ENCODE results near the gene C20orf202. TPM values are rescaled to one million over a fixed set of nuclear protein-coding genes. Genes with fewer than 3 reads are reported as not detected.

Gene C20orf202
- polyA plus RNA-seq (2011; rRNA removed) (0.12 and 0.32 TPM in 2 replicates), polyA plus RNA-seq (2017; fragmentation: RNase III; extraction: RNeasy Plus Mini Kit Qiagen cat#74134 plus additional on column Dnase treatment) (0.09 TPM in 1 of 3 replicates, not detected in the others), polyA minus RNA-seq (2011; rRNA and poly(A)+ RNA removed) (0.15 TPM in 1 of 2 replicates, not detected in the other)
- polyA plus RNA-seq (2012; cell fraction: cytosol; rRNA removed): 0.03 TPM in 1 of 2 replicates, not detected in the other
- polyA plus RNA-seq (2012; cell fraction: nucleus; rRNA removed): 0.02 TPM in 1 of 2 replicates, not detected in the other

GRCh38 chr20:1202762-1203504 lies at the start of gene C20orf202:
Gene C20orf202, plus strand, starts transcription at chr20:1203454. Its CDS starts 132 bp downstream, at chr20:1203586.
- WGBS (ENCODE audit: missing lambda C conversion rate): 53% methylated on average over 5 of the region's 5 CpGs
- H3K4me1 ChIP-seq: no peaks in the 10 kb centered on the region
- FAIRE-seq (no peak), ATAC-seq (no peak), DNase-seq (ENCODE audit: low read depth in 1 of 2, low spot score in 1 of 2) (no peak)
- H3K9me3 ChIP-seq: no peaks in the 10 kb centered on the region
- TF ChIP-seq RAD21 (conservative IDR thresholded peaks at IDR 0.05 in 1 of 2, IDR thresholded peaks at IDR 0.05 in 1 of 2) (no peak), MAZ (IDR thresholded peaks at IDR 0.05; ENCODE audit: borderline replicate concordance, low read depth, low read length) (no peak)
- no peak within 1 kb of the TSS for H3K4me2 ChIP-seq
- ChIA-PET POLR2A (interaction anchor here (0.6 kb wide), 1 partner anchor 87 kb away, joined by 3 read pairs; no protein-coding TSS in a partner anchor), CTCF (interaction anchor here (0.7 to 2.7 kb wide), 2 partner anchors 10 to 435 kb away, joined by 4 to 11 read pairs; no protein-coding TSS in a partner anchor)
- H3K4me3 ChIP-seq: no peak within 1 kb of the TSS
- H3K27ac ChIP-seq: no peak within 1 kb of the TSS

GRCh38 chr20:1154226-1154625 lies 49.0 kb upstream of the C20orf202 start:
- no peak for FAIRE-seq
- DNase-seq (ENCODE audit: low read depth in 1 of 2, low spot score in 1 of 2): no peak
- H3K4me3 ChIP-seq: no peak overlapping the region
- ChIA-PET POLR2A (no interaction called here), CTCF (interaction anchor here (0.8 to 2.1 kb wide), 6 partner anchors 14 to 336 kb away, joined by 3 to 5 read pairs (median 4); no protein-coding TSS in a partner anchor)
- H3K4me2 ChIP-seq: no peak overlapping the region
- ATAC-seq: no peak
- H3K4me1 ChIP-seq: peaks cover 9% of the 10 kb centered on the region
- H3K27ac ChIP-seq: no peak overlapping the region
- H3K9me3 ChIP-seq: no peaks in the 10 kb centered on the region
- TF ChIP-seq ELK1 (IDR thresholded peaks at IDR 0.05; ENCODE audit: low read depth, low read length) (no peak), CBX8 (IDR thresholded peaks at IDR 0.05) (no peak), GATA3 (IDR thresholded peaks at IDR 0.05; ENCODE audit: borderline replicate concordance) (no peak), ATOH8 (CRISPR knock-in tag; IDR thresholded peaks at IDR 0.05; ENCODE audit: low read depth) (no peak), CEBPB (IDR thresholded peaks at IDR 0.05) (no peak), EHMT2 (IDR thresholded peaks at IDR 0.05; ENCODE audit: low read depth) (no peak), HOXB5 (CRISPR knock-in tag; IDR thresholded peaks at IDR 0.05) (no peak), JUNB (IDR thresholded peaks at IDR 0.05) (no peak), ZFP36 (IDR thresholded peaks at IDR 0.05; ENCODE audit: borderline replicate concordance, partially characterized antibody) (no peak), CTCF (IDR thresholded peaks at IDR 0.05) (no peak), HOXB13 (CRISPR knock-in tag; IDR thresholded peaks at IDR 0.05; ENCODE audit: low read depth) (no peak), NPAS2 (CRISPR knock-in tag; IDR thresholded peaks at IDR 0.05; ENCODE audit: borderline replicate concordance) (no peak), PBX3 (IDR thresholded peaks at IDR 0.05) (no peak), RARB (CRISPR knock-in tag; IDR thresholded peaks at IDR 0.05) (no peak), KDM5A (IDR thresholded peaks at IDR 0.05) (no peak), NR3C1 (IDR thresholded peaks at IDR 0.05) (no peak), HES2 (IDR thresholded peaks at IDR 0.05) (no peak), RFX5 (IDR thresholded peaks at IDR 0.05) (no peak), HEYL (CRISPR knock-in tag; IDR thresholded peaks at IDR 0.05) (no peak)

All from A549 (cell line).